ENCODE measurements around the gene BPIFB3. TPM values are rescaled to one million over a fixed set of nuclear protein-coding genes. Genes with fewer than 3 reads are reported as not detected.

BPIFB3 gene
- total RNA-seq, 2 experiments from 2014 or later = not detected

DNA sequence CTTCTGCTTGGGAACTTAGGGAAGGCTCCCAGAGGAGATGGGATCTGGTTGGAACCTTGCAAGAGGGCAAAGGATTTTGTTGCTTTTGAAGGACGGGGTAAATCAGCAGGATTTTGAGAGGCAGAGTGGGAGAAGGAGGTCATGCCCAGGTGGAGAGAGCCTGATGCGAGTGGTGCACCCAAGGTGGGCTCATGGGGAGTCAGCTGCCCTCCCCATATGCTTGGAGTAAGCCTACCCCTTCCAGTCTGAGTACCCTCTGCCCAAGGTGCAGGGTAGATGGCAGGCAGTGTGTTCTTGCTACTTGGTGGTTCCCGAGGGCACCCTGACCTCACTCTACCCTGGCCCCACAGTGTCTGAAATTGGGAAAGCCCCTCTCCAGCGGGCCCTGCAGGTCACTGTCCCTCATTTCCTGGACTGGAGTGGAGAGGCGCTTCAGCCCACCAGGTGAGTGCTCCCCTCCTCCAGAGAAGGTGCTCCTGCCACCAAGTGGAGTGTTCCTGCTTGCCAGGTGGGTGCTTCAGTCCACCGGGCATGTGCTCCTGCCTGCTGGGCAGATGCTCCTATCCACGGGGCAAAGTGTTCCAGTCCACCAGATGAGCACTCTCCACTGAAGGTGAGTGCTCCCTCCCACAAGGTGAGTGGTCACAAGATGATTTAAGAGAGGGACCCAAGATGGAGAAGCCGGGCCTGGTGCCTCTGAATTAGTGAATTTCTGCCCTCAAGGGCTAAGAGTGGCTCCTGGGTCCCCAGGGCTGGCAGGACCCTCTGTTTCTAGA is 42.8 kb upstream of the BPIFB3 start:
- no peak for DNase-seq
- intact Hi-C loops (cut with micrococcal nuclease) = no loop called here
- Mint-ChIP-seq H3K36me3 (ENCODE audit: low read depth) (no peaks in the 10 kb centered on the region), H3K4me1 (ENCODE audit: low read depth) (no peaks in the 10 kb centered on the region), H3K9me3 (no peaks in the 10 kb centered on the region), H3K27me3 (ENCODE audit: low read depth) (no peaks in the 10 kb centered on the region), H3K4me3 (no peak overlapping the region), H3K27ac (no peak overlapping the region)
- CTCF ChIA-PET = interaction anchor here (1.7 kb wide), 1 partner anchor 65 kb away, joined by 4 read pairs; no protein-coding TSS in a partner anchor

DNA sequence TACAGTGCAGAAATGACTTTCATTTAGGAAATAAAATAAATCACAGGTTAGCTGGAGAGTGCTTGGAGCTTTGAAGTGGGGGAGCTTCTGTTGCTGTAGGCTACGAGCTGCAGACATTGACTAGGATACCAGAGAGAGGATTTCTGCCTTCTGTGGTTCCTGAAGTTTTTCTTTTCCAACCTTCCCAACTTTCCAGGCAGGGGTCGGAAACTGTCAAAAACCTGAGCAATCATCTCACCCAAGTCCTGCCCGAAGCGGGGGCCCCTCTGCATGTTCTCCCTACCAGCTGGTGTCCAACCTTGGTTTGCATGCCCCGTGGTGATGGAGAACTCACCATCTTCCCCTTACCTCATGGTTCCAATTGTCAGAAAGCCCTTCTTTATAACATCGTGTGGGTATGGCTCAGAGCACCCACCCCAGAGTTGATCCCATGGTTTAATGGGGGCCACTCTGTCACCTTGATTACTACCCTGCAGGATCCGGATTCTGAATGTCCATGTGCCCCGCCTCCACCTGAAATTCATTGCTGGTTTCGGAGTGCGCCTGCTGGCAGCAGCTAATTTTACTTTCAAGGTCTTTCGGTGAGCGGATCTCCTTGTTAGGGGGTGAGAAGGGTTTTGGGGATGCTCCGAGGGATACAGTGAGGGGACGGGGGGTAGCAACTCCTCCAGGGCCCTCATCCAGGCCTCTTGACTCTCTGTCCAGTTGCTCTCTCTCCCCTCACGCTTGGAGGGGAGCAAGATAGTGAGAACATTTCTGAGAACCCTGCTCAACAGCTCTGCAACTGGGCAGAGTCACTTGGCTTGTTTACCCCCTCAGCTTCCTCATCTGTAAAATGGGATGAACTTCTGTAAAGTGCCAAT is 41.1 kb upstream of the BPIFB3 start:
- Mint-ChIP-seq H3K4me3 (no peak overlapping the region), H3K27ac (no peak overlapping the region), H3K36me3 (ENCODE audit: low read depth) (no peaks in the 10 kb centered on the region), H3K9me3 (no peaks in the 10 kb centered on the region), H3K4me1 (ENCODE audit: low read depth) (peaks cover 6% of the 10 kb centered on the region), H3K27me3 (ENCODE audit: low read depth) (no peaks in the 10 kb centered on the region)
- CTCF ChIA-PET = interaction anchor here (1.7 kb wide), 1 partner anchor 67 kb away, joined by 4 read pairs; no protein-coding TSS in a partner anchor
- intact Hi-C loops (cut with micrococcal nuclease) = no loop called here
- no peak for DNase-seq

DNA sequence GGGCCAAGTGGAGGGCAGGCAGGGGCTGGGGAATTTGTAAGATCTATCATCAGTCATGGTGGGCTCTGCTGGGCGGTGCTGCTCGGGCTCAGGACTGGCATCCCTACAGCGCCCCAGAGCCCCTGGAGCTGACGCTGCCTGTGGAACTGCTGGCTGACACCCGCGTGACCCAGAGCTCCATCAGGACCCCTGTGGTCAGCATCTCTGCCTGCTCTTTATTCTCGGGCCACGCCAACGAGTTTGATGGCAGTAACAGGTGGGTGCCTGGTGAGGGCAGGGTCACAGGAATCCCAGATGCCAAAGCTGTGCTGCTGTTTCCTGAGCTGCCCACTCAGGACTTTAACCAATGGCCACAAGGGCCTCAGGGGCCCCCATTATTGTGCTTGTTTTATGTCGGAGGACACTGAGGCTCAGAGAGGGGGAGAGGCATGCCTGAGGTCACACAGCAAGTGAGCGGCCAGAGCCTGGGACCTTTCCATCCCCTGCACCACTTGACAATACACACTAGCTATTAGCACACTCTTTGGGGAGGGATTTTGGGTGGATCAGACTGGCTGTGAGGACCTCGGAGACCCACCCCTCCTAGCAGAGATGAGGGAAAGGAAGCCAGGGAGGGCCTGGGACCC is 39.9 kb upstream of the BPIFB3 start:
- no peaks in the 10 kb centered on the region for H3K36me3 Mint-ChIP-seq (ENCODE audit: low read depth)

DNA sequence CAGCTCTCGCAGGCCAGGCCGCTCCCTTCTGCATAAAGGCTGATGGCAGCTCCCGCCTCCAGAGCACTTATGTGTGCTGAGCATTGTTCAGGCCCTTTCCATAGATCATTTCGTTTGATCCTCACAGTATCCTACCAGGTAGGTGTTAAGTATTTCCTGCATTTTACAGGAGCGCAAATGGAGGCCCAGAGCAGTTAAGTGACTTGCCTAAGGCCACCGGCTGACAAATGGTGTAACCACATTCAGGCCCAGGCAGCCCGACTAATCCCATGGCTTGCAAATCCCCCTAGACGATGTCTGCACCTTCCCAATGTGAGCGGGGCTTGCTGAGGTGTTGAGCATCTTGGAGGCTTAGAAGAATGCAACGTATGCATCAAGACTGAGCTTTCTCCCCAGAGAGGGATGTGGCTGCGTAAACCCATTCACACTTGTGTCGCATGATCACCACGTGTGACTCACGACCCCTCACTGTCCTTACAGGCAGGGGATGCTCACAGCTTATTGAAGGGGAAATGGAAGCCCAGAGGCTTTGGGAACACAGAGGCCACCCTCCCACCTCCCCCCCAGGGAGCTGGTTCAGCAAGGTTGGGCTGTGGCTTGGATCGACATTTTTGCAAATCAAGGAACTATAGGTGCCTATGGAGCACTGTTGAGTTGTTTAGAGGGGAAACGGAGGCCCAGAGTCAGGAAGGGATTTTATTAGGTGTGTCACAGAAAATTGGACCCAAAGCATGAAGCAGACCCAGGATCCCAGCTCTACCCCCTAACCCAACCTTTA is 39.2 kb upstream of the BPIFB3 start:
- Mint-ChIP-seq H3K27ac (no peak overlapping the region), H3K36me3 (ENCODE audit: low read depth) (no peaks in the 10 kb centered on the region), H3K9me3 (no peaks in the 10 kb centered on the region), H3K4me1 (ENCODE audit: low read depth) (peaks cover 6% of the 10 kb centered on the region), H3K27me3 (ENCODE audit: low read depth) (no peaks in the 10 kb centered on the region), H3K4me3 (no peak overlapping the region)
- CTCF ChIA-PET = interaction anchor here (0.9 kb wide), 1 partner anchor 277 kb away, joined by 3 read pairs; no protein-coding TSS in a partner anchor
- DNase-seq = no peak
- intact Hi-C loops (cut with micrococcal nuclease) = no loop called here

More for the DNA sequence above, 39.9 kb upstream of the BPIFB3 start:
- H3K4me3 Mint-ChIP-seq = no peak overlapping the region
- CTCF ChIA-PET = no interaction called here
- H3K9me3 Mint-ChIP-seq = no peaks in the 10 kb centered on the region
- DNase-seq = no peak
- peaks cover 6% of the 10 kb centered on the region for H3K4me1 Mint-ChIP-seq (ENCODE audit: low read depth)
- H3K27ac Mint-ChIP-seq = no peak overlapping the region
- H3K27me3 Mint-ChIP-seq (ENCODE audit: low read depth) = no peaks in the 10 kb centered on the region
- intact Hi-C loops (cut with micrococcal nuclease) = no loop called here

DNA sequence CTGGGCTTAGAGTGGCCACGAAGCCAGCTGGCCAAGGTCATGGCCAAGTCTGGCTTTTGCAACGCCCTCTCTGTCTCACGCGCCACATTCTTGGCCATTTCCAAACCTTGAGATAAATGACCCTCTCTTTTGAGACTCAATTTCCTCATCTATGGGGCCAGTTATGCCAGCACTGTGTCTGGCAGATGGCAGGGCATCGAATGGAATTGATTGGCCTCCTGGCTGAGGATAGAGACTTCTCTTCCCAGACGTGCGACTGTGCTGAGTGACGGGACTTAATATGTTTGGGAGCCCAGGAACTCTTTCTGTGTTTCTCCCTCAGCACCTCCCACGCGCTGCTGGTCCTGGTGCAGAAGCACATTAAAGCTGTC is 38.6 kb upstream of the BPIFB3 start:
- no peak for DNase-seq
- Mint-ChIP-seq H3K27me3 (ENCODE audit: low read depth) (no peaks in the 10 kb centered on the region), H3K27ac (no peak overlapping the region), H3K36me3 (ENCODE audit: low read depth) (no peaks in the 10 kb centered on the region), H3K9me3 (no peaks in the 10 kb centered on the region), H3K4me3 (no peak overlapping the region), H3K4me1 (ENCODE audit: low read depth) (peaks cover 6% of the 10 kb centered on the region)
- intact Hi-C loops (cut with micrococcal nuclease) = no loop called here
- CTCF ChIA-PET = interaction anchor here (0.9 kb wide), 1 partner anchor 277 kb away, joined by 3 read pairs; no protein-coding TSS in a partner anchor

DNA sequence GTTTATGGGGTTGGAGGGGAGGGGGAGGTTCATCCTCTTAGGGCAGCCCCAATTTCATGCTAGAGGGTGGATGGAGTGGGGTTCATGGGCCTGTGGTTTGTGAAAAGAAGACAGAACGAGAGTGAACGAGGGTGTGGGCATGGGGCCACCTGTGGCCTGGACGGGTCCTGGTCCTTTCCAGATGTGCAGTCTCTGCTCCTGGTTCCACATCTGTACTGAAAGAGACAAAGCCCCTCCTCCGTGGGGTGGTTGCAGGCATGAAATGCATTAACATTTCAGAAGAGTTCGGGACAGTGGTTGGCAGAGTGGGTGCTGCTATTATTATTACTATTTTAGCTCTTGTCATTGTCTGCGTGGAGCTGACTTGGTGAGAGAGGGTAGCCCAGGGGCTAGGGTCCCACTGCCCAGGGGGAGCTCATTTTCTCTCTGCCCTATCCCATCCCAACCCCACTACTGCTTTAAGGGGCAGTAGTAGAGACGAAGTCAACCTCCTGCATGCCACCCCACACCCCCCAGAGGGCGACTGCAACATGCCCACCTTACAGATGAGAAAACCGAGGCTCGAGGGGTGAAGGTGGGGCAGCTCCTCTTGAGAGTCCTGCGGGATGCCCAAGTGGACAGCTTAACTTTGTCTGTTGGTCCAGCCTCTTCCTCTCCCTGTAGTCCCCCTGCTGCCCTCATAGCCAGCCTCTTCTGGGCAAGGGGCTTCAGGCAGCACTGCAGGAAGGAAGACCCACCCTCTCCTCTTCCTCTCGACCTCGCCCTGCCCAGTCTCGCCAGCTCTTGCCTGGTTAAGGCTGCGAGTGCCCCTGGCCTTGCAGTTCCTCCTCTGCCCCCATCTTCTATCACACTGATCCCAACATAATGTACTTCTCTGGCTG is 37.8 kb upstream of the BPIFB3 start:
- no peak overlapping the region for H3K27ac Mint-ChIP-seq
- H3K36me3 Mint-ChIP-seq (ENCODE audit: low read depth) = no peaks in the 10 kb centered on the region
- H3K4me1 Mint-ChIP-seq (ENCODE audit: low read depth) = peaks cover 6% of the 10 kb centered on the region
- no peak for DNase-seq
- H3K27me3 Mint-ChIP-seq (ENCODE audit: low read depth) = no peaks in the 10 kb centered on the region
- no peaks in the 10 kb centered on the region for H3K9me3 Mint-ChIP-seq
- CTCF ChIA-PET = no interaction called here
- H3K4me3 Mint-ChIP-seq = no peak overlapping the region
- intact Hi-C loops (cut with micrococcal nuclease) = no loop called here

DNA sequence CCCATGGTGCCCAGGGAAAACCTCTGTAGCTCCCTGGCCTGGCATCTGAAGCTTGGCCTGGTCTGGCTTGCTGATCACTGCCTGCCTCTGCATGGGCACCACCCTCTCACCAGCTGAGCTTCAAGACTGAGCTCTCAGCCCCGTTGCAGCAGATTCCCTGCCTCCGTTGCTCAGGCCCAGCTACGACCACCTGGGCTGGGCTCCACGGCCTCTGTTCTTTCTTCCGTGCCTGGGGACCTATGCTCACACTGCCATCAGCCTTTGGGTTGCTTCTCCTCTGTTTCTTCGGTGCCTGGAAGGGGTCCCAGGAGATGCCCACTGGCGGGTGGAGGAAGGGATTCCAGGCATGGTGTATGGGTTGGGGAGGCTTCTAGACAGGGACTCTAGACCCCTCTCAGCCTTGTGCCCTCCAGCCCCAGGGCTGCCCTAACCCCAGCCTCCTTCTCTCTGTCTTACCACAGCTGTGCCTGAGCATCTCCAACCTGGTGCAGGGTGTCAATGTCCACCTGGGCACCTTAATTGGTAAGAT is 37.1 kb upstream of the BPIFB3 start:
- CTCF ChIA-PET = interaction anchor here (1.2 kb wide), 1 partner anchor 12 kb away, joined by 3 read pairs; the partner anchor contains the start of gene SUN5
- no peak overlapping the region for H3K4me3 Mint-ChIP-seq
- no peaks in the 10 kb centered on the region for H3K36me3 Mint-ChIP-seq (ENCODE audit: low read depth)
- H3K27me3 Mint-ChIP-seq (ENCODE audit: low read depth) = no peaks in the 10 kb centered on the region
- intact Hi-C loops (cut with micrococcal nuclease) = no loop called here
- H3K4me1 Mint-ChIP-seq (ENCODE audit: low read depth) = peaks cover 6% of the 10 kb centered on the region
- no peaks in the 10 kb centered on the region for H3K9me3 Mint-ChIP-seq
- no peak for DNase-seq
- H3K27ac Mint-ChIP-seq = no peak overlapping the region

DNA sequence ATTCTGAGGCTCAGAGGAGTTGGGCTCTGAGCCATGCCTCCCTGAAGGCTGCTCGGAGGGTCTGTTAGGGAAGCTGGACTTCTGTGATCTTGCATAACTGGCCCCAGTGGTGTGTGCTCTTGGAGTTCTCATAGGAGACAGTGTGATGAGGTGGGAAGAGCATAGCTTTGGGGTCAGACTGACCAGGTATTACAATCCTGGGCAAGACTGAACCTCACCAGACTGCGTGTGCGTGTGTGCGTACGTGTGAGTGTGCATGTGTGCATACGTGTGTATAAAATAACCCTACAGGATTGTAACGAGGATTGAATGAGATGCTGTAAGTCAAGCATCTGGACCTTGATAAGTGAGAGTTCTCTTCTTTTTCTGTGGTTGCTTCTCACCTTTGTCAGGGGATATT is 36.2 kb upstream of the BPIFB3 start:
- CTCF ChIA-PET = interaction anchor here (1.2 kb wide), 1 partner anchor 13 kb away, joined by 3 read pairs; the partner anchor contains the start of gene SUN5
- Mint-ChIP-seq H3K36me3 (ENCODE audit: low read depth) (no peaks in the 10 kb centered on the region), H3K27ac (no peak overlapping the region), H3K27me3 (ENCODE audit: low read depth) (no peaks in the 10 kb centered on the region), H3K4me1 (ENCODE audit: low read depth) (peaks cover 6% of the 10 kb centered on the region), H3K4me3 (no peak overlapping the region), H3K9me3 (no peaks in the 10 kb centered on the region)
- intact Hi-C loops (cut with micrococcal nuclease) = no loop called here
- DNase-seq = no peak

DNA sequence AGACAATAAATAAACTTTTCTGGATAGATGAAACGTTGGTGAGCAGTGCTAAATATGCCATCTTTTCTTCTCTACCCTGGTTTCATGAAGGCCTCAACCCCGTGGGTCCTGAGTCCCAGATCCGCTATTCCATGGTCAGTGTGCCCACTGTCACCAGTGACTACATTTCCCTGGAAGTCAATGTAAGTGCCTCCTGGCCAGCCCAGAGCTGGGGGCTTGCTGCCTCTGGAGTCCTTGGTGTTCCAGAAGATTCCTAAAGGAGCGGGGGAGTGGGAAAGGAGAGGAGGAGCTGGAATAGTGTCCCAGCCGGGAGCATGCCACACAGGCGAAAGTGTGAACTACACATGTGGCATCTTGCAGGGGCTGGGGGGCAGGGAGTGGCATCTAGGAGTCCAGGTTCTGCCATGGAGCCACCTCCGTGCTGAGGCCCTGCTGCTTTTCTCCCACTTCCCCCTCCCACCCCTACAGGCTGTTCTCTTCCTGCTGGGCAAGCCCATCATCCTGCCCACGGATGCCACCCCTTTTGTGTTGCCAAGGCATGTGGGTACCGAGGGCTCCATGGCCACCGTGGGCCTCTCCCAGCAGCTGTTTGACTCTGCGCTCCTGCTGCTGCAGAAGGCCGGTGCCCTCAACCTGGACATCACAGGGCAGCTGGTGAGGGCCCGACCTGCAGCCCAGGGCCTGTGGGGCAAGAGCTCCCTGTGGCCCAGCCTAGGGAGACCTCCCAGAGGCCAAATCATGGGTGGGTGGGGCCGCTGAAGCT is 35.4 kb upstream of the BPIFB3 start:
- intact Hi-C loops (cut with micrococcal nuclease) = no loop called here
- Mint-ChIP-seq H3K27me3 (ENCODE audit: low read depth) (no peaks in the 10 kb centered on the region), H3K9me3 (no peaks in the 10 kb centered on the region), H3K4me3 (no peak overlapping the region), H3K36me3 (ENCODE audit: low read depth) (no peaks in the 10 kb centered on the region), H3K27ac (no peak overlapping the region), H3K4me1 (ENCODE audit: low read depth) (peaks cover 6% of the 10 kb centered on the region)
- CTCF ChIA-PET = no interaction called here
- no peak for DNase-seq

DNA sequence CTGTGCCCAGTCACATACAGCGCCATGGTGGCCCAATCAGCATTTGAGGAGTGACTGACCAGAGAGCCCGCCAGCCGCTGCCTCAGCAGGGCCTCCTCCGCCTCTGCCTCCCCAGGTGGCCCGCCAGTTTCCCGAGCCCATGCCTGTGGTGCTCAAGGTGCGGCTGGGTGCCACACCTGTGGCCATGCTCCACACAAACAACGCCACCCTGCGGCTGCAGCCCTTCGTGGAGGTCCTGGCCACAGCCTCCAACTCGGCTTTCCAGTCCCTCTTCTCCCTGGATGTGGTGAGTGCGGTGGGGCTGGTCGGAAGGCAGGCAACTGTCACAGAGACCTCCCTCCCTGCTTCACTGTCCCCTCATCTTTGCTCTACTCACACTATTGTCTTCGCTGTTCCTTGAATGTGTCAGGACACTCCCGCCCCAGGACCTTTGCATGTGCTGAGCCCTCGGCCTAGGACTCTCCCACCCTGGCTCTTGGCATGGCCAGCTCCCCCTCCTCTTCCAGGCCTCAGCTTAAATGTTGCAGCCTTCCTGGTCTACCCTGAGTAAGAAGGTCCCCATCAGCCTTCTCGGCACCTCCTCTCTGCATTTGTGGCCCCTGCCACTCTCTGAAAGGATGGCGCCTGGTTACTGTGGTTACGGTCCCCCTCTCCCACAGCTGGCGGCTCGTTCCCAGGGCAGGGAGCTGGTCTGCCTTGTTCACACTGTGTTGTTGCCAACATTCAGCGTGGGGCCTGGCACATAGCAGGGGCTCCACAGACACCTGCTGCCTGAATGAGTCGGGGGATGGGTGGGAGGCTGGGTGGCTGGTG is 34.0 kb upstream of the BPIFB3 start:
- intact Hi-C loops (cut with micrococcal nuclease) = no loop called here
- H3K27ac Mint-ChIP-seq = no peak overlapping the region
- DNase-seq = no peak
- H3K27me3 Mint-ChIP-seq (ENCODE audit: low read depth) = no peaks in the 10 kb centered on the region
- no peaks in the 10 kb centered on the region for H3K9me3 Mint-ChIP-seq
- no peaks in the 10 kb centered on the region for H3K36me3 Mint-ChIP-seq (ENCODE audit: low read depth)
- H3K4me3 Mint-ChIP-seq = no peak overlapping the region
- CTCF ChIA-PET = interaction anchor here (0.5 kb wide), 1 partner anchor 28 kb away, joined by 3 read pairs; no protein-coding TSS in a partner anchor
- peaks cover 6% of the 10 kb centered on the region for H3K4me1 Mint-ChIP-seq (ENCODE audit: low read depth)
